ENCODE results near the gene KHNYN. TPM values are rescaled to one million over a fixed set of nuclear protein-coding genes. Genes with fewer than 3 reads are reported as not detected.
"Not testable (repeated sequence)": the region's sequence is repeated elsewhere in the genome, so short reads cannot be mapped to it uniquely, and the experiment has no call there.

Gene KHNYN
- total and polyA plus RNA-seq, 2 of the 8 experiments (the other 6 are each of a cell fraction or from before 2014, with no cell fraction given), result 7.6 to 22.3 TPM

- H3K79me1 ChIP-seq (ENCODE audit: low read depth, low read length); H3K79me2 ChIP-seq (ENCODE audit: control insufficient read depth in 1 of 2, insufficient read depth in 2 of 2, low read length in 2 of 2); H3K9me3 ChIP-seq (ENCODE audit: insufficient read depth in 2 of 2, low read depth in 1 of 2, low read length in 1 of 2); H3K27ac ChIP-seq (ENCODE audit: low read depth, low read length); H2BK12ac ChIP-seq (ENCODE audit: low read depth, low read length); H3K4ac ChIP-seq (replicated peaks; ENCODE audit: insufficient read length, low read depth, low read length); H3K23ac ChIP-seq (ENCODE audit: insufficient read length); H3K18ac ChIP-seq (ENCODE audit: extremely low read depth, low read length); H3K27me3 ChIP-seq (replicated peaks in 1 of 4; ENCODE audit: control insufficient read depth in 3 of 4, extremely low read depth in 1 of 4, insufficient read depth in 3 of 4, low read length in 3 of 4); H2AK5ac ChIP-seq (ENCODE audit: low read depth, low read length); H3K4me1 ChIP-seq (replicated peaks in 1 of 4; ENCODE audit: control insufficient read depth in 3 of 4, insufficient read depth in 4 of 4, low read length in 3 of 4); H2BK15ac ChIP-seq (ENCODE audit: low read length); H3K14ac ChIP-seq (ENCODE audit: insufficient read length); H4K20me1 ChIP-seq (replicated peaks in 1 of 2; ENCODE audit: control insufficient read depth in 1 of 2, insufficient read depth in 2 of 2, low read length in 2 of 2); H2BK5ac ChIP-seq (ENCODE audit: low read depth, low read length); H3K9ac ChIP-seq (replicated peaks in 1 of 4; ENCODE audit: extremely low read depth in 1 of 4, low read depth in 3 of 4, low read length in 3 of 4); H4K8ac ChIP-seq (ENCODE audit: extremely low read depth, insufficient read depth, low read length); H3K4me3 ChIP-seq (ENCODE audit: extremely low read depth in 1 of 4, insufficient read depth in 2 of 4, low read depth in 3 of 4, low read length in 4 of 4); H3K4me2 ChIP-seq (ENCODE audit: insufficient read depth in 1 of 2, low read depth in 2 of 2, low read length in 2 of 2); POLR2A ChIA-PET (ENCODE audit: partially characterized antibody); H3K23me2 ChIP-seq (ENCODE audit: low read depth, low read length); H4K91ac ChIP-seq (replicated peaks; ENCODE audit: insufficient read length, low read length); DNase-seq (ENCODE audit: low read depth in 1 of 2, low spot score in 2 of 2); H2AFZ ChIP-seq (ENCODE audit: low read length); H3K36me3 ChIP-seq (ENCODE audit: control insufficient read depth in 2 of 4, insufficient read depth in 4 of 4, low read length in 3 of 4); H4K5ac ChIP-seq (ENCODE audit: insufficient read length, low read depth, low read length); H3K56ac ChIP-seq (replicated peaks; ENCODE audit: insufficient read length, low read depth, low read length); FAIRE-seq; H2BK120ac ChIP-seq (replicated peaks; ENCODE audit: low read depth, low read length); H2BK20ac ChIP-seq (ENCODE audit: low read length): not testable (repeated sequence)
- CTCF ChIA-PET (ENCODE audit: partially characterized antibody), result interaction anchor here (0.7 kb wide), 1 partner anchor 118 kb away, joined by 3 read pairs; no protein-coding TSS in a partner anchor
- WGBS, 2 experiments (ENCODE audit: extremely low coverage in 1 of 2, insufficient coverage in 1 of 2, insufficient read length in 1 of 2, insufficient replicate concordance in 2 of 2, low coverage in 1 of 2, low lambda C conversion rate in 2 of 2, missing lambda C conversion rate in 1 of 2), result 69% methylated on average over 2 of the region's 2 CpGs; no CpG with 5 or more reads in 1 of the 2 experiments
Observed at GRCh38 chr14:24450828-24451227, 21.1 kb downstream of the KHNYN start.
